KOPT-K1 (cell line): ENCODE results near the gene AP2A2.

Source experiments
- H3K27ac ChIP-seq: fragments of 200-600 bp; sonication (generic); 2 replicates; pipeline ENCODE4 v1.5.1; 2016; ENCODE audit warnings: antibody characterized with exemption, mild to moderate bottlenecking, low read depth, low read length; ENCODE audit not compliant: poor library complexity, severe bottlenecking
- H3K36me3 ChIP-seq: fragments of 200-600 bp; sonication (generic); 2 replicates; pipeline ENCODE4 v1.5.1; 2017; ENCODE audit warnings: antibody characterized with exemption, mild to moderate bottlenecking, low read length, moderate library complexity; ENCODE audit not compliant: insufficient read depth
- H3K9me3 ChIP-seq: fragments of 200-600 bp; sonication (generic); 2 replicates; pipeline ENCODE4 v1.5.1; 2017; ENCODE audit warnings: antibody characterized with exemption, low read length, mild to moderate bottlenecking; ENCODE audit not compliant: insufficient read depth, poor library complexity, severe bottlenecking

The AP2A2 gene

GRCh38 chr11:980438-981357, 55.0 kb downstream of the AP2A2 start:
- no peaks in the 10 kb centered on the region for H3K9me3 ChIP-seq
- no peak overlapping the region for H3K27ac ChIP-seq
- H3K36me3 ChIP-seq: peaks cover 54% of the 10 kb centered on the region

- H3K9me3 ChIP-seq: no peaks in the 10 kb centered on the region
- H3K36me3 ChIP-seq: peaks cover 64% of the 10 kb centered on the region
- no peak overlapping the region for H3K27ac ChIP-seq
Observed at GRCh38 chr11:981764-982163, 56.1 kb downstream of the AP2A2 start.

GRCh38 chr11:984546-984945, 58.9 kb downstream of the AP2A2 start:
- Histone ChIP-seq H3K27ac (no peak overlapping the region), H3K9me3 (no peaks in the 10 kb centered on the region), H3K36me3 (peaks cover 75% of the 10 kb centered on the region)

GRCh38 chr11:985406-985805, 59.7 kb downstream of the AP2A2 start:
- Histone ChIP-seq H3K9me3 (no peaks in the 10 kb centered on the region), H3K36me3 (peaks cover 82% of the 10 kb centered on the region), H3K27ac (no peak overlapping the region)

- Histone ChIP-seq H3K9me3 (no peaks in the 10 kb centered on the region), H3K27ac (no peak overlapping the region), H3K36me3 (peaks cover 79% of the 10 kb centered on the region)
Observed at GRCh38 chr11:985848-986247, 60.2 kb downstream of the AP2A2 start.

GRCh38 chr11:986270-986951, 60.7 kb downstream of the AP2A2 start:
- Histone ChIP-seq H3K36me3 (peaks cover 74% of the 10 kb centered on the region), H3K27ac (no peak overlapping the region), H3K9me3 (no peaks in the 10 kb centered on the region)

GRCh38 chr11:986952-987305, 61.3 kb downstream of the AP2A2 start:
- Histone ChIP-seq H3K9me3 (no peaks in the 10 kb centered on the region), H3K27ac (no peak overlapping the region), H3K36me3 (peaks cover 71% of the 10 kb centered on the region)

GRCh38 chr11:987671-988070, 62.0 kb downstream of the AP2A2 start:
- H3K27ac ChIP-seq: no peak overlapping the region
- peaks cover 72% of the 10 kb centered on the region for H3K36me3 ChIP-seq
- no peaks in the 10 kb centered on the region for H3K9me3 ChIP-seq

GRCh38 chr11:990101-990500, 64.4 kb downstream of the AP2A2 start:
- H3K27ac ChIP-seq: no peak overlapping the region

GRCh38 chr11:991034-991433, 65.4 kb downstream of the AP2A2 start:
- no peak overlapping the region for H3K27ac ChIP-seq
- peaks cover 64% of the 10 kb centered on the region for H3K36me3 ChIP-seq
- H3K9me3 ChIP-seq: no peaks in the 10 kb centered on the region

More at GRCh38 chr11:990101-990500, 64.4 kb downstream of the AP2A2 start:
- Histone ChIP-seq H3K9me3 (no peaks in the 10 kb centered on the region), H3K36me3 (peaks cover 67% of the 10 kb centered on the region)

- no peaks in the 10 kb centered on the region for H3K9me3 ChIP-seq
- peaks cover 64% of the 10 kb centered on the region for H3K36me3 ChIP-seq
- no peak overlapping the region for H3K27ac ChIP-seq
Observed at GRCh38 chr11:991711-992307, 66.1 kb downstream of the AP2A2 start.

- H3K36me3 ChIP-seq: peaks cover 66% of the 10 kb centered on the region
- H3K9me3 ChIP-seq: no peaks in the 10 kb centered on the region
Observed at GRCh38 chr11:992577-992976, 66.9 kb downstream of the AP2A2 start.

GRCh38 chr11:993632-994167, 68.0 kb downstream of the AP2A2 start:
- Histone ChIP-seq H3K27ac (no peak overlapping the region), H3K9me3 (no peaks in the 10 kb centered on the region), H3K36me3 (peaks cover 55% of the 10 kb centered on the region)

More at GRCh38 chr11:992577-992976, 66.9 kb downstream of the AP2A2 start:
- H3K27ac ChIP-seq: no peak overlapping the region

GRCh38 chr11:995044-995751, 69.5 kb downstream of the AP2A2 start:
- Histone ChIP-seq H3K9me3 (no peaks in the 10 kb centered on the region), H3K36me3 (peaks cover 40% of the 10 kb centered on the region), H3K27ac (no peak overlapping the region)
